Thoracic aorta (tissue), 2 donors: ENCODE results near the gene ACAN. TPM values are rescaled to one million over a fixed set of nuclear protein-coding genes. Genes with fewer than 3 reads are reported as not detected.

Source experiments
- ATAC-seq: fragments of 150-250 bp; one replicate; pipeline ENCODE4 v1.8.0; 2017; ENCODE audit warnings: low read depth; ENCODE audit not compliant: insufficient number of reproducible peaks, low FRiP score
- DNase-seq: peaks from one replicate; pipeline ENCODE4 v3.0.0-alpha.2; 2020; ENCODE audit warnings: low spot score
- H3K27ac ChIP-seq, 2 donors: fragments of 200-600 bp; sonication (generic); 1 replicate in 1 of 2; 2 replicates in 1 of 2; pipeline ENCODE4 v1.5.1; 2016; ENCODE audit warnings: mild to moderate bottlenecking in 2 of 2, moderate library complexity in 2 of 2
- H3K27me3 ChIP-seq: fragments of 200-600 bp; sonication (generic); replicated peaks from 2 replicates; pipeline ENCODE4 v1.6.0; 2016; ENCODE audit warnings: mild to moderate bottlenecking; ENCODE audit not compliant: insufficient read depth
- H3K36me3 ChIP-seq: fragments of 200-600 bp; sonication (generic); one replicate; pipeline ENCODE4 v1.5.1; 2016
- H3K4me1 ChIP-seq, 2 donors: fragments of 200-600 bp; sonication (generic); 1 replicate in 1 of 2; 2 replicates in 1 of 2; pipeline versions ENCODE4 v1.5.1 to v1.6.0; 2016; ENCODE audit warnings: low read depth in 2 of 2, mild to moderate bottlenecking in 1 of 2; ENCODE audit not compliant: control insufficient read depth in 1 of 2
- H3K4me3 ChIP-seq: fragments of 200-600 bp; sonication (generic); 2 replicates; pipeline ENCODE4 v1.5.1; 2016; ENCODE audit warnings: mild to moderate bottlenecking
- H3K9me3 ChIP-seq: fragments of 200-600 bp; sonication (generic); 2 replicates; pipeline ENCODE4 v1.5.1; 2016
- CTCF ChIP-seq: fragments of 200-600 bp; sonication (generic); IDR thresholded peaks from one replicate; pipeline ENCODE4 v1.5.1; 2019; ENCODE audit warnings: antibody characterized with exemption
- total RNA-seq, 2 donors: library from RNA; depleted of rRNA; stranded (reverse); fragments of >200 nt; gene quantifications; one replicate each; pipeline versions ENCODE4 v1.1.0 to v1.2.3, GENCODE V29; 2016

ACAN gene
- total RNA-seq, 2 donors from 2014 or later: 23.2 to 147 TPM

GRCh38 chr15:88863412-88863811 lies 60.2 kb downstream of the ACAN start:
- H3K27me3 ChIP-seq: no peaks in the 10 kb centered on the region
- no peaks in the 10 kb centered on the region for H3K9me3 ChIP-seq
- TF ChIP-seq CTCF: no peak
- no peak overlapping the region for H3K27ac ChIP-seq
- DNase-seq (no peak), ATAC-seq (no peak)
- no peak overlapping the region for H3K4me3 ChIP-seq
- no peaks in the 10 kb centered on the region for H3K4me1 ChIP-seq
- peaks cover 3% of the 10 kb centered on the region for H3K36me3 ChIP-seq

GRCh38 chr15:88864861-88865497 lies 61.7 kb downstream of the ACAN start:
- H3K36me3 ChIP-seq: peaks cover 3% of the 10 kb centered on the region
- ATAC-seq: no peak
- no peak for DNase-seq
- no peak overlapping the region for H3K27ac ChIP-seq
- H3K4me3 ChIP-seq: no peak overlapping the region
- TF ChIP-seq CTCF: no peak
- no peaks in the 10 kb centered on the region for H3K9me3 ChIP-seq
- no peaks in the 10 kb centered on the region for H3K27me3 ChIP-seq
- no peaks in the 10 kb centered on the region for H3K4me1 ChIP-seq

GRCh38 chr15:88865498-88866099 lies 62.4 kb downstream of the ACAN start:
- no peak for TF ChIP-seq CTCF
- ATAC-seq (no peak), DNase-seq (no peak)
- Histone ChIP-seq H3K27me3 (no peaks in the 10 kb centered on the region), H3K9me3 (no peaks in the 10 kb centered on the region), H3K27ac (no peak overlapping the region), H3K4me1 (no peaks in the 10 kb centered on the region), H3K36me3 (no peaks in the 10 kb centered on the region), H3K4me3 (no peak overlapping the region)

- TF ChIP-seq CTCF: no peak
- DNase-seq (no peak), ATAC-seq (no peak)
- H3K4me3 ChIP-seq: no peak overlapping the region
- no peaks in the 10 kb centered on the region for H3K9me3 ChIP-seq
- H3K27me3 ChIP-seq: no peaks in the 10 kb centered on the region
- no peak overlapping the region for H3K27ac ChIP-seq
- no peaks in the 10 kb centered on the region for H3K36me3 ChIP-seq
- no peaks in the 10 kb centered on the region for H3K4me1 ChIP-seq
Observed at GRCh38 chr15:88866295-88866881, 63.2 kb downstream of the ACAN start.

- no peak for DNase-seq
- Histone ChIP-seq H3K4me3 (no peak overlapping the region), H3K36me3 (no peaks in the 10 kb centered on the region), H3K4me1 (peaks cover 14 to 21% of the 10 kb centered on the region in 2 donors), H3K27me3 (no peaks in the 10 kb centered on the region), H3K9me3 (no peaks in the 10 kb centered on the region), H3K27ac (no peak overlapping the region)
- no peak for ATAC-seq
- TF ChIP-seq CTCF: no peak
Observed at GRCh38 chr15:88871313-88871712, 68.1 kb downstream of the ACAN start.
